ENCODE data around the gene CXorf58. TPM values are rescaled to one million over a fixed set of nuclear protein-coding genes. Genes with fewer than 3 reads are reported as not detected.

CXorf58 gene
- not detected in 2 replicates for total RNA-seq (2012; rRNA removed)
- not detected in 2 replicates for polyA plus RNA-seq (2012; rRNA removed)
- polyA plus RNA-seq (2012; cell fraction: cytosol; rRNA removed) = not detected in 2 replicates
- not detected in 2 replicates for polyA plus RNA-seq (2012; cell fraction: nucleus; rRNA removed; ENCODE audit: low replicate concordance)
- Bru-seq, nascent RNA = percentile 6 among the genes with signal in this experiment
- percentile 8 among the genes with signal in this experiment for BruChase-seq, experiment 1, labeled RNA remaining after a 6-hour chase
- not detected for BruChase-seq, experiment 2, labeled RNA remaining after a 2-hour chase
- long read RNA-seq = 0 reads

DNA sequence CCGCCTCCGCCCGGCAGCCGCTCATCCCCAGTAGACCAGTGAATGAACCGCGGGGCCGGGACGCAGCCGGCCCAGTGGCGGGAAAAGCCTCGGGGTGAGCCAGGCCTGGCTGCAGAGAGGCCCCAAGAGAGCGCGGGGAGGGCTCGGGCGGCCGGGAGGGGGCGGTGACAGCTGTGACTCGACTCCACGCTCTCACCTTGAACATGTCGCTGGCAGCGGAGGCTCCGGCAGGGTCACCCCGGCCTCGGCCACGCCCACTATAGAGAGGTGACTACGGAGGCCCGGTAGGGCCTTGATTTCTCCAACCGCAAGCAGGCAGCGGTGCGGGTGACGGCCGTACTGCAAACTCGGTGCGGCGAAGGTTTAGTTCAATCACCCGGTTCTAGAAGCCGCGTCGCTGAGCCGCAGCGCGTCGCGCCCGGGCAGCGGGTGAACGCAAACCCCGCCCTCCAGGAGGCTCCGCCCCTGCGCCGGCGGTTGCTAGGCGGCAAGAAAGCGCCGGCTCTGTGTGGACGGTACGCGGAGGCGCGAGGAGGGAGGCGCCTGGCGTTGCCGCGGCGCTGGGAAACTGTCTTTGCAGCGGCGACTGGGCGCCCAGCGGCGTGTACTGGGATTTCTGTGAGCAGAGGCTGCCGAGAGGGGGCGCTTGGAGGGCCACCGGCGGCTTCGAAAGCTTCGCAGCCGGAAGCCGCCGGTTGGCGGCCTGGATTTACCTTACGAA, at the start of gene CXorf58, which contains the start of gene APOO:
TSS of gene CXorf58 (plus strand) at position 509 of the 721 bp plus-strand sequence. CDS start 2,297 bp downstream, outside the sequence.
TSS of gene APOO (minus strand) at position 441 of the 721 bp plus-strand sequence. CDS start at position 205, 236 bp downstream.
- Histone ChIP-seq H3K18ac (ENCODE audit: low read depth, low read length) (no peak within 1 kb of the TSS), H2BK5ac (ENCODE audit: low read depth, low read length, poor library complexity, severe bottlenecking) (peak within 1 kb of the TSS; percentile 36), H3K4me2 (ENCODE audit: low read depth, low read length) (peak within 1 kb of the TSS; percentile 87), H3K56ac (ENCODE audit: extremely low read depth, insufficient read depth, low read length) (peak within 1 kb of the TSS; percentile 40), H3K9me1 (ENCODE audit: insufficient read depth, low read length) (no peaks in the 10 kb centered on the region), H3K4me1 (ENCODE audit: control insufficient read depth, insufficient read depth, low read length) (no peaks in the 10 kb centered on the region), H3K36me3 (ENCODE audit: control insufficient read depth, insufficient read depth, low read length) (no peaks in the 10 kb centered on the region), H3K4ac (ENCODE audit: low read depth, low read length) (no peak within 1 kb of the TSS), H2BK120ac (ENCODE audit: low read depth, low read length) (no peak within 1 kb of the TSS), H3K79me1 (ENCODE audit: low read depth in 1 of 2, low read length in 2 of 2) (peaks cover 0 to 6% of the 10 kb centered on the region in 2 experiments; a peak in 2 of 4 replicates), H3K9ac (ENCODE audit: low read depth, low read length) (peak within 1 kb of the TSS; percentile 90), H4K8ac (ENCODE audit: low read depth in 2 of 2, low read length in 2 of 2) (peak within 1 kb of the TSS; percentile 59 to 74; a peak in 3 of 4 replicates), H2AK5ac (ENCODE audit: low read depth, low read length) (no peak within 1 kb of the TSS), H3K27me3 (ENCODE audit: control insufficient read depth, insufficient read depth, low read length) (no peaks in the 10 kb centered on the region), H4K5ac (ENCODE audit: low read depth, low read length) (0 out of 2 replicates have a peak within 1 kb of the TSS, but pooled peaks have one; percentile 21), H2AK9ac (replicated peaks; ENCODE audit: low read depth, low read length, poor library complexity) (no peak within 1 kb of the TSS), H3K14ac (replicated peaks; ENCODE audit: low read depth, low read length) (no peak within 1 kb of the TSS), H2AFZ (replicated peaks; ENCODE audit: low read length, poor library complexity) (peak within 1 kb of the TSS; percentile 91), H2BK20ac (ENCODE audit: low read depth, low read length) (no peak within 1 kb of the TSS), H2BK15ac (ENCODE audit: low read depth, low read length) (no peak within 1 kb of the TSS), H3K23ac (ENCODE audit: low read depth, low read length) (0 out of 2 replicates have a peak within 1 kb of the TSS, but pooled peaks have one; percentile 23), H4K20me1 (ENCODE audit: insufficient read depth, low read length) (no peaks in the 10 kb centered on the region), H3K4me3 (ENCODE audit: insufficient read depth, low read depth, low read length) (peak within 1 kb of the TSS; percentile 52), H3K27ac (ENCODE audit: insufficient read depth, low read length) (peak within 1 kb of the TSS; percentile 76), H4K91ac (ENCODE audit: insufficient read depth, low read depth, low read length) (no peak within 1 kb of the TSS), H3K9me3 (ENCODE audit: control insufficient read depth, insufficient read depth, low read length) (no peaks in the 10 kb centered on the region)
- intact Hi-C loops (cut with micrococcal nuclease) (loop anchor here (1.0 to 10.0 kb wide), 4 partner anchors 117 to 337 kb away; partner anchors contain the start of gene EIF2S3), dilution Hi-C loops (cut with HindIII; ENCODE audit: low sequenced_read_pairs, unreplicated experiment) (no loop called here), in situ Hi-C loops (cut with MboI; ENCODE audit: low sequenced_read_pairs) (loop anchor here (10.0 kb wide), 2 partner anchors 123 to 163 kb away; partner anchors contain the start of genes ACOT9 and SAT1)
- DNase-seq = peak; percentile 87
- CTCF ChIA-PET = interaction anchor here (0.7 to 1.9 kb wide), 7 partner anchors 8 to 725 kb away, joined by 3 to 7 read pairs (median 4); partner anchors contain the start of genes ACOT9 and EIF2S3
- peak; percentile 97 for ATAC-seq (ENCODE audit: low read depth)
- no TSS peak for BruUV-seq (replicated peaks)
- 28% methylated on average over 44 of the region's 81 CpGs; no CpG with 5 or more reads in 1 of the 2 experiments for WGBS, 2 experiments (ENCODE audit: extremely low coverage in 2 of 2, insufficient read length in 1 of 2)
- POLR2A ChIA-PET (ENCODE audit: unreplicated experiment) = interaction anchor here (1.1 kb wide), 1 partner anchor 164 kb away, joined by 3 read pairs; the partner anchor contains the start of gene ACOT9
- TF ChIP-seq SMC3 (IDR thresholded peaks at IDR 0.05; ENCODE audit: low read depth, low read length) = peak; percentile 57
- TF ChIP-seq MAZ (IDR thresholded peaks at IDR 0.05; ENCODE audit: borderline replicate concordance, low read depth, low read length) = peak; percentile 31; the same call in 1 of the 2 replicates
- TF ChIP-seq CHD1 (IDR thresholded peaks at IDR 0.05; ENCODE audit: low read depth, low read length) = no peak
- TF ChIP-seq MXI1 (IDR thresholded peaks at IDR 0.05; ENCODE audit: borderline replicate concordance, low read depth, low read length) = peak; percentile 56; the same call in 1 of the 2 replicates
- peak; percentile 22 for TF ChIP-seq RCOR1 (IDR thresholded peaks at IDR 0.05; ENCODE audit: insufficient replicate concordance, low read length)
- TF ChIP-seq NFE2L2 (IDR thresholded peaks at IDR 0.05; ENCODE audit: low read depth, low read length) = no peak
- TF ChIP-seq RAD21 (IDR thresholded peaks at IDR 0.05; ENCODE audit: low read length) = peak; percentile 52
- TF ChIP-seq, protein P1, sequence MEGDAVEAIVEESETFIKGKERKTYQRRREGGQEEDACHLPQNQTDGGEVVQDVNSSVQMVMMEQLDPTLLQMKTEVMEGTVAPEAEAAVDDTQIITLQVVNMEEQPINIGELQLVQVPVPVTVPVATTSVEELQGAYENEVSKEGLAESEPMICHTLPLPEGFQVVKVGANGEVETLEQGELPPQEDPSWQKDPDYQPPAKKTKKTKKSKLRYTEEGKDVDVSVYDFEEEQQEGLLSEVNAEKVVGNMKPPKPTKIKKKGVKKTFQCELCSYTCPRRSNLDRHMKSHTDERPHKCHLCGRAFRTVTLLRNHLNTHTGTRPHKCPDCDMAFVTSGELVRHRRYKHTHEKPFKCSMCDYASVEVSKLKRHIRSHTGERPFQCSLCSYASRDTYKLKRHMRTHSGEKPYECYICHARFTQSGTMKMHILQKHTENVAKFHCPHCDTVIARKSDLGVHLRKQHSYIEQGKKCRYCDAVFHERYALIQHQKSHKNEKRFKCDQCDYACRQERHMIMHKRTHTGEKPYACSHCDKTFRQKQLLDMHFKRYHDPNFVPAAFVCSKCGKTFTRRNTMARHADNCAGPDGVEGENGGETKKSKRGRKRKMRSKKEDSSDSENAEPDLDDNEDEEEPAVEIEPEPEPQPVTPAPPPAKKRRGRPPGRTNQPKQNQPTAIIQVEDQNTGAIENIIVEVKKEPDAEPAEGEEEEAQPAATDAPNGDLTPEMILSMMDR (conservative IDR thresholded peaks at IDR 0.05; ENCODE audit: low read depth, low read length) = peak; percentile 85
- no peak for TF ChIP-seq FOS (IDR thresholded peaks at IDR 0.05; ENCODE audit: low read depth, low read length)
- TF ChIP-seq CEBPB (IDR thresholded peaks at IDR 0.05; ENCODE audit: low read depth, low read length) = no peak
- TF ChIP-seq ELK1 (IDR thresholded peaks at IDR 0.05; ENCODE audit: borderline replicate concordance, low read depth, low read length) = no peak

Data from IMR-90 (cell line).